Measurements from ENCODE around the gene FAH.
"Not testable (repeated sequence)": the region's sequence is repeated elsewhere in the genome, so short reads cannot be mapped to it uniquely, and the experiment has no call there.

The FAH gene

DNA sequence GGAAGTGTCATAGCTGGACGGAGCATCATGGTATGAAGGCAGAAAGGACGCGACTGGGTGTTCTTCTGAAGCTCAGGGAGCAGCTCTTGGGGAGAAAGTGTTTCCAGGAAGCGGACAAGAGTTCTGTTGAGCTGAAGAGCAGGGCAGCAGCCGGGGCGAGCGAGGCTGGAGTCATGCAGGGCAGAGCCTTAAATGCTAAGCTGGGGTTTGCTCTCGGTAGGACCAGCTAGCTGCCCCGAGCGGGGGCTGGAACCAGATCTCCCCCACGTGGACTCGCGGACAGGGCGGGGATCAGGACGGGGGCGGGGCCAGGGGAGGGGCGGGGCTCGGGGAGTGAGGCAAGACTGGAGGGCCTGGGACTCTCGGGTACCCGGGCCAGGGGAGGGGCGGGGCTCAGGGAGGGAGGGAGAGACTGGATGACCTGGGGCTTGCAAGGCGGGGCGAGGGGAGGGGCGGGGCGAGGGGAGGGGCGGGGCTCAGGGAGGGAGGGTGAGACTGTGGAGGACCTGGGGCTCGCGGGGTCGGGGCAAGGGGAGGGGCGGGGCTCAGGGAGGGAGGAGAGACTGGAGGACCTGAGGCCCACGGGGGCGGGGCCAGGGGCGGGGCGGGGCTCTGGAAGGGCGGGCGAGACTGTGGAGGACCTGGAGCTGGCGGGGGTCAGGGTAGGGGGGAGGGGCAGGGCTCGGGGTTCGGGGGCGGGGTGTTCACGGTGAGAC lies 461 bp upstream of the FAH start:
- peak; percentile 15 for DNase-seq

DNA sequence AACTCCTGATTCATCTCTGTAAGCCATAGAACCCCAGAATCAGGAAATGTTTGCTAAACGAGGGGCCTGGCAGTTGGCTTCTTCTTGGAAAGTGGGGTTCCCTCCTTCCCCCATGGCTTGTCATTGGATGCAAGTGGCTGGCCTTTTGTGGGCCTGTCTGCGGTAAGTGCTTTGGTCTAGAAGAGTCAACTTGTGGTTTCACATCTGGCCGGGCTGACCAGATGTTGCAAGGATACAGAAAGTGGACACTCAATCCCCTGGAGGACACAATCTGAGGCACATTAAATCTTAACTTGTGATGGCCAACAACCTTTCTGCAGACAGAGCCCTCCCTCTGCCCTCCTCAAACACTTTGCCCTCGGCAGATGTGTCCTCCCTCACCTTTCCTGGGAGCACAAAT lies 1.1 kb downstream of the FAH start:
- no peak for DNase-seq

DNA sequence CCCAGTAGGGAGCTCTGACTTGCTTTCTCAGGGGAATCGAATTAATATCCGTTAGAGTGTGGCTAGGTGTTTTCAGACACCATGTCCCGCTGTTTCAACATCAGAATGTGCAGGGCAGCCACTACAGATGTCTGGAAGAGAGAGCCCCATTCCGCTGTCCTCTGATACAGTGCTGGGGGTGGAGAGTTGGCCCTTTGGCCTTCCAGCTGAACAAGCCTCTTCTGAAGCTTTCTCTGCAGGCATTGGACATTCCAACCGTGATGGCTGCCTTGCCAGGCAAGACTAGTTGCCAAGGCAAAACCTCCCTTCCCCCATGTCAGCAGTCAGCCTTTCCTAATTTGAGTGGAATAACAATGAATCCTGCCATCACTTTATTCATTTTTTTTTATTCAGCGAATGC lies 1.5 kb downstream of the FAH start:
- no peak for DNase-seq

DNA sequence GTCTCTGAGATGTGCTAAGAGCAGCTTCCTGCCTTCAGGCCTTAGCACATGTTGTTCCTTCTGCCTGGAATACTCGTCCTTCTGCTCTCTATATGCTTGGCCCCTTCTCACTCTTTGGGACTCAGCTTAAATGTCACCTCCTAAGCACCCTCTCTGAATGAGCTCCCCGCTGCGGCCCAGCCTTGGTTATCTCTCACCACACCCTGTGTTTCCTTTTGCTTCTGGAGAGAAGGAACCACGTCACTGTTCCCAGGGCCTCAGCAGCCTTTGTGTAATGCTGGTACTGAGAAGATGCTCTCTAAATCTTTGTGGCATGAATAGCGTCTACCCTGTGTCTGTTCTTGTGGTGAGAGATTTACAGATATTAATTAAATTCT lies 2.2 kb downstream of the FAH start:
- no peak for DNase-seq

DNA sequence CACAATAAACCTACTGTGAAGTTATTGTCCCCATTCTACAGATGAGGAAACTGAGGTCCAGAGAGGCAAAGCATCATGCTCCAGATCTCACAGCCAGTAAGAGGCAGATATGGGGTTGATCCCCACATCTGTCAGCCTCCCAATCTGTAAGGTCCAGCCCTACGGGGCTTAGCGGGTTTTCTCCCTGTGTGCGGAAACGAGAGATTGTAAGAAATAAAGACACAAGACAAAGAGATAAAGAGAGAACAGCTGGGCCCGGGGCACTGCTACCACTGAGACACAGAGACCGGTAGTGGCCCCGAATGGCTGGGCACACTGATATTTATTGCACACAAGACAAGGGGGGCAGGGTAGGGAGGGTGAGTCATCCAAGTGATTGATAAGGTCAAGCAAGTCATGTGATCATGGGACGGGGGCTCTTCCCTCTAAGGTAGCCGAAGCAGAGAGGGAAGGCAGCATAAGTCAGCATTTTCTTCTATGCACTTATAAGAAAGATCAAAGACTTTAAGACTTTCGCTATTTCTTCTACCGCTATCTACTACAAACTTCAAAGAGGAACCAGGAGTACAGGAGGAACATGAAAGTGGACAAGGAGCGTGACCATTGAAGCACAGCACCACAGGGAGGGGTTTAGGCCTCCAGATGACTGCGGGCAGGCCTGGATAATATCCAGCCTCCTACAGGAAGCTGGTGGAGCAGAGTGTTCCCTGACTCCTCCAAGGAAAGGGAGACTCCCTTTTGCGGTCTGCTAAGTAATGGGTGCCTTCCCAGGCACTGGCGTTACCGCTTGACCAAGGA lies 2.8 kb downstream of the FAH start:
- DNase-seq: not testable (repeated sequence)

DNA sequence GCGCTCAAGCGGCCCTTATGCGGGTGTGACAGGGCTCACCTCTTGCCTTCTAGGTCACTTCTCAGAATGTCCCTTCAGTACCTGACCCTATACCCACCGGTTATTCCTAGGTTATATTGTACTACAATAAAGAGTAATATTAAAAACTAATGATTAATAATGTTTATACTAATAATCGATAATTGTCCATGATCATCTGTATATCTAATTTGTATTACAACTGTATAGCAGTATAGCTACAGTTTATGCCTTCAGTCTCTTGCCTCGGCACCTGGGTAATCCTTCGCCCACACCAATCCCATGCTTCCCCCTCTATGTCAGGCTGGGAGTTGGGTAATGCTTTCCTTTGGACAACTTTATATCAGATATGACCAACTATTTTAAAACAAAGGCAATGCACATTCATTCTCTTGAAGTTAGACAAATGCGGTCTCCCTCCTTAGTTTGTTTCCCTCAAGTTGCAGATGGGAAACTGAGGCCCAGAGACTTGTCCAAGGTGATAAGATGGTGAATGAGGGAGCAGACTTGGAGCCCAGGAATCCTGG lies 3.4 kb downstream of the FAH start:
- DNase-seq: no peak

DNA sequence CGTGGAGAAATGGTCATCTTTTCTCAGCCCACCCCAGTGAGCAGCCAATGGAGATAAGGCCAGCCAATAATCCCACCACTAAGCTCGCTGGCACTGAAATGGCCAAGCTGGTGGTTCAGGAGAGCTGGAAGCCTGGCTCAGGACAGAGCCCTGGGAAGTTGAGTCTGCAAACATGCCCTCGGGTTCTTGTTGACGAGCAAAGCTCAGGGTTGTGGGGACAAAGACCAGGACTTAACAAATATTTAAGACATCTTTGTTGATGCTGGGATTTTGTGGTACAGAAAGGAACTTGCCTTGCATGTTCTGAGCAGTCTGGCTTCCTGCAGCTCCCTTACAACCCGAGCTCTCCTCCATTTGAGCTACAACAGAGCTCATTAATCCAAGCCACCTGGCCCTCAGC lies 4.4 kb downstream of the FAH start:
- no peak for DNase-seq

DNA sequence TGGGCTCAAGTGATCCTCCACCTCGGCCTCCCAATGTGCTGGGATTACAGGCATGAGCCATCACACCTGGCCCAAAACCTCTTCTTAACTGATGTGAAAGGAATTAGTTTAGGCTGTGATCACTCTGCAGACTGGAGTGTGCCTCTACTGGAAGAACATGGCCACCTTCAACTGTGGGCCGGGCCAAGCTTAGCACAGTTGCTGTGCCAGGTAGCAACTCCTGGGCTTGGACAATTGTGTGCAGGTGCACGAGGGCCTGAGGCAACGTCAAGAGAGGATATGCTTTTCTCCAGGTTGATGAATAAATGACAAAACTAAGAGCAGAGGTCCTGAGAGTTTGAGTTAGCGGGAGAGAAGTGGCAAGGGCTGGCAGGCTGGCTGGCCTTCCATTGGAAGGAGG lies 6.5 kb downstream of the FAH start:
- no peak for DNase-seq

DNA sequence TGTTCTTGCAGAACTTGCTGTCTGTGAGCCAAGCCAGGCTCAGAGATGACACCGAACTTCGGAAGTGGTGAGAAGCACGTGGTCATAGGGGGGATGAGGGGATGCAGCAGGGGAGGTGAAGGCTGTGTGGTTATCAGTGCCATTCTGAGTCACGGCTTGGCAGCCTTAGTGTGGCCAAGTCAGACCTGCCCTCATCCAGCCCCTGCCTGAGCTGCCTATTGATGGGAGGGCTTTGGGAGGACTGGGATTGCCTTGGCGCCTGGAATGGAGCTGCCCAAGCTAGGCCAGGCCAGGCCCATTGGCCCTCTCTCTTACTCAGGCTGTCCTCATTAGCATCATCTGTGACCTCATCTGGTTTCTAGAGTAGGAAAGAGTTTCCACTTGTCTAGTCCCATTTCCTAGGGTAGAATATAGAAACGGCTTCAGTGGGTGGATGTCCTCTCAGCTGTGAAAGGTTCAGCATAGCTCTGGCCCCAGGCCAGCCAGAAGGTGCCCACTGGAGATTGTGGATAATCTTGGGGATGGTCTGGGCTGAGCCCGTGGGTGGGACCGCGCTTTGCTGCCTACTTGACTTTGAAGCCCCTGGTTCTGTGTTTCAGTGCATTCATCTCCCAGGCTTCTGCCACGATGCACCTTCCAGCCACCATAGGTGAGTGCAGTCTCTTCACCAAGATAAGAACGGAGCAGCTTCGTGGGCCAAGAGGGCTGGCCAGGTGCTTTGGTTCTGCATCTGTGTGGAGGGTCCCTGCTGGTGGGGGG lies 7.2 kb downstream of the FAH start:
- DNase-seq: no peak

DNA sequence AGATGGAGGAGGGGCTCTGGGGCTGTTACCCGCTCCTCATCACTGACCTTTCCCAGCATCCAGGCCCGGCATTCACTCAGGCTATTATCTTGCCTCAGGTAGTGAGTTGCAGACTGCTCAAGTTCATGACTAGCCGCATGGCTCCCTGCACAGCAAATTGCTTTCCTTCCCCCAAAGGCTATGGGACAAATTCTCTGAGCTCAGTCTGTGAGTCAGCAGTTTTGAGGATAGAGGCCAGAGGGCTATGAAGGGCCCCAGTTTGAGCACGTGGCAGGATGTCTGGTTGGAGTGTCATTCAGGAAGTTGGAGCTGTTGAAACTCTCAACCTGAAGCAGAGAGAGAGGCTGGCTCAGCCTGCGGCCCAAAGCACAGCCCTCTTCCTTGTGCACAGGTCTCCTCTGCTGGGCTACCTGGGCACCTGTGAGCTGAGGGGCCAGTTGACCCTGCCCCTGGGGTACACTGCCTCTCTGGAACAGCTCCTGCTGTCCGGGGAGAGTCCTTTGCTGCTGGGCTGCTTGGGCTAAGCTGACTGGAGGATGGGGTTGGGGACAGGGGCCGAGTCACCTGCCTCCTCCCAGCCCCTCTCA lies 7.9 kb downstream of the FAH start:
- no peak for DNase-seq

DNA sequence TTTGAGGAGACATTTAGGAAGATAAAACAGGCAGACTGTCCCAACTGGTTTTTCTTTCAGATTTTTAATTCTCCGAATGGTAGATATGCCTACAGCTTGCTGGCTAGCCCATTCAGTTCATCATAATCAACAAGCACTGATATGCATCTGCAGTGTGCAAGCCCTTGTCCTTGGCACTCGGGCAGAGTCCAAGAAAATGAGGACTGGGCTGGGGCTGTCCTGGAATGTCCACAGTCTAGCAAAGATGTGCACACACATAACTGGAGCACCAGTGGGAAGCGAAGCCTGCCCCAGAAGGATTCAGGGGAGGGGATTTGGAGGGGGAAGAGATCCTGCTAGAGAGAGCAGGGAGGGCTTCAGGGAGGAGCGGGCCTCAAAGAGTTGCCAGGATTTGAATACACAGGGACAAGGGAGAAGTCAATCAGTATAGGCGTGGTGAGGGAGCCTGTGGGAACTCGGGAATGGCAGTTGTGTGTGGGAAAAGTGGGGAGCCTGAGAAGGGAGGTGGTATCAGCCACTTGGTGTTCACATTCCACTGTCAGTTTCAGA lies 8.7 kb downstream of the FAH start:
- DNase-seq: no peak

DNA sequence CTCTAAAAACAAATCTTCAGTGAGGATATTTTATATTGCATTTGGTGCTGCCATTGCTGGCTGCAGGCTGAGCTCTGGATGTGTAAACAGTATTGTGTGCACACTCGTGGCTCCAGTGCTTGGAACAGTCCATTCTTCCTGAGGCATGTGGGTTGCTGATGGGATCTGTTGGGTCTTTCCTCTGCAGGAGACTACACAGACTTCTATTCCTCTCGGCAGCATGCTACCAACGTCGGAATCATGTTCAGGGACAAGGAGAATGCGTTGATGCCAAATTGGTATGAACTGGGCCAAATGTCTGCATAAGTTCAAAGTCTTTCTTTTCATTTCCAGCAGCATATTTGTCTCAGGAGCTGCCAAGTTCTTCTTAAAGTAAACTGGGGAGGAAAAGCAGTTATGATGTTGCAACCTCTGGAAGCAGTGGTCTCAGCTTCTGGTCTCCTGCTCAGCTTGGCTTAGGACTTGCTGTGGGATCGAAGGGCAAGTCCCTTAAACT lies 9.3 kb downstream of the FAH start:
- no peak for DNase-seq

DNA sequence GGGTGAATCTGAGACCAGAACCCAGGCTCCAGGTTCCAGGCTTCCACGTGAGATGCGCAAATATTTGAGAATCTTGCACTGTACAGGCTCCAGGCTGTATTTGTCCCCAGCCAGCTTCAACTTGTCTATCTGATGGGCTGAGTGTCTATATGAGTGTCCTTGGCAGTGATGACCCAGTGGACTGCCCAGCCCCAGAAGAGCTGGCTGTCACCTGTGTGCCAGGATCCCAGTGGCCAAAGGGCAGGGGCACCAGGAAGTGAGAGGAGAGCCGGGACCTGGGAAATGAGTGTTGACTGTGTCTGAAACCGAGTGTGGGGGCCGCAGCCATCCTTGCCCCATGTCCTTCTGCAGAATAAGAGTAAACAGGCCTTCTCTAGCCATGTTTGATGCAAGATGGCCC lies 10.4 kb downstream of the FAH start:
- DNase-seq: no peak

DNA sequence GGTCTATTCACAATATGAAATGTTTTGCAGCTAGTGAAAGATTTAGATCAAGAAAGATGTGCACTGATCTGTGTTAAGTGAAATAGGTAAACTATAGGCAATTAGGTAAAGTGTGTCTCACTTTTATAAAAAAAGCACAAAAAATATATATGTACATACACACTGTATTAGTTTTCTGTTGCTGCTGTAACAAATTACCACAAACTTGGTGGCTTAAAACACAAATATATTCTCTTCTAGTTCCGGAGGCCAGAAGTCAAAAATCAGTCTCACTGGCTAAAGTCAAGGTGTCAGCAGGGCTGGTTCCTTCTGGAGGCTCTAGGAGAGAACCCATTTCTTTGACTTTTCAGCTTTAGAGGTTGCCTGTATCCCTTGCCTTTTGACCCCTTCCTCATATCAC lies 11.1 kb downstream of the FAH start:
- DNase-seq: no peak

DNA sequence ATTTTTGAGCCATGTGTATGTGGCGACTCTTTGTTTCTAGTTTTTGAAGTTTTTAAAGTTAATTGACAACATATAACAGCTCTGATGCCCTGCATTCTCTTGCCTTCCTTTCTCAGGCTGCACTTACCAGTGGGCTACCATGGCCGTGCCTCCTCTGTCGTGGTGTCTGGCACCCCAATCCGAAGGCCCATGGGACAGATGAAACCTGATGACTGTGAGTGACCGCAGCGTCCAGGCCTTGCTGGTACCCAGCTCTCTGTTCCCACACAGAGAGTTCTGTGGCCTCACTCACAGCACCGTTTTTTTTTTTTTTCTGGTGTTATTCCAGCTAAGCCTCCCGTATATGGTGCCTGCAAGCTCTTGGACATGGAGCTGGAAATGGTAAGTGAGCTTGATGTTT lies 15.1 kb downstream of the FAH start:
- DNase-seq: no peak

DNA sequence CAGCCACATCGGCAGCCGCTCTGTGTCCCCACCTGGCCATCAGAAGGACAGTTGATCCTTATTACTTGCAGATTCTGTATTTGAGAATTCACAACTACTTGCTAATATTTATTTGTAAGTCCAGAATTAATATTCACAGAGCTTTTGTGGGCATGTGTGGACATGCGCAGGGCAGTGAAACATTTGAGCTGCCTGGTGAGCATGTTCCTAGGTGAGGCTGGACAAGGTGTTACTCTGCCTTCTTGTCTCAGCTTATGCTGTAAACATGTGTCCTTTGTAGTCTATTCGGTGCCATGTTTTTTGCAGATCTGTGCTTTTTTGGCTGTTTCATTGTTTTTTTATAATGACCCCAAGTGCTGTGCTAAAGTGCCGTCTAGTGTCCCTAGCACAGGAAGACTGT lies 15.6 kb downstream of the FAH start:
- no peak for DNase-seq

DNA sequence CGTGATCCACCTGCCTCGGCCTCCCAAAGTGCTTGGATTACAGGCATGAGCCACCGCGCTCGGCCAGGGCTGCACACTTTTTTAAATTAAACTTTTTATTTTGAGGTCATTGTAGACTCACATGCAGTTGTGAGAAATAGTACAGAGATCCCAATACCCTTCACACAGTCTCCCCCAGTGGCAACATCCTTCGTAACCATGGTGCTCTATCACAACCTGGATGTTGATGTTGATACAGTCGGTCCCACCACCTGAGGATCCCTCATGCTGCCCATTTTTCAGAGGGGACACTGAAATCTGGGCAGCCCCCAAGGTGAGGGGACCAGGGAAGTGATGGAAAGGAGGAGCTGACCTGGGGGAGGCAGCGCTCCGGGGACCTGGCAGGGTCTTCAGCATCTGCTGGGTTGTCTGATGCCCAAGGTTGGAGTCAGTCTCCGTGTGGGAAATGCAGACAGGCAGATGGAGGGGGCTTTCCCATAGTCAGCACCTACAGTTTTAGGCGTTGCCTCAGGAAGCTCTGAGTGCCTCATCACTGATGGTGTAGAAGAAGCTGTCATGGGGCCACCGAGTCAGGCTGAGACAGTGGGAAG lies 17.1 kb downstream of the FAH start:
- DNase-seq: no peak

DNA sequence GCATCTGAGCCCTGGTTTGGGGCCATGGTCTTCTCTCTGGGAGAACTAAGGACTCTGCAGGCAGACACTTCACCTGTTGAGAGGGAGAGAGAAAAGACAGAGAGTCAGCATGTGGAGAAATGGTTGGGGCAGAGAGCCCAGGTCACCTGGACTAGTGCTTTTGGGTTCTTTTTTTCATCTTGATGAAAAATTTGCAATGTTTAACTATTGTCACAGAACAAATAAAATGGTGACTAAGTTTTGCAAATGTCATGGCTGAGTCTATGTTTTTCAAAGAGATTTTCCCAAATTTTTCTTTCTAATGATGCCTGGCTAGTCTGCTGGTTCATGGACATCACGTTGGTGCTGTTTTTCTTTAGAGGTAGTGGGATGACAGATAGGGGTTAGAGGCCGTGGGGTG lies 17.8 kb downstream of the FAH start:
- no peak for DNase-seq

DNA sequence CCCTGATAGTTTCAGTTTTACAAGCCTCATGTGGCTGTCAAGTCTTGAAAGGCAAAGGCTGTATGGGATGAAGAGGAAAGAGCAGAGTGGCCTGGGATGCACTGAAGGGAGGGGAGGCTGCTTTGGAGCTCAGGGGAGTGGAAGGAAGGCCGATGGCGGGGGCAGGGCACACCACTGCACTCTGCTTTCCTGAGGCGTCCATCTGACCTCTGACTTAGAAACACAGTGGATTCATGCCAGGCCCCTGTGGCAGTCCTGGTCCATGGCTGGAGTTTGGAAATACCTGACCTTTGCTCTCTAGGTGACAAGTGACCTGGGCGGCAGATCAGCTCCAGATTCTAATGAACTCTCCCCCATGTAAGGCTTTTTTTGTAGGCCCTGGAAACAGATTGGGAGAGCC lies 19.0 kb downstream of the FAH start:
- DNase-seq: no peak

DNA sequence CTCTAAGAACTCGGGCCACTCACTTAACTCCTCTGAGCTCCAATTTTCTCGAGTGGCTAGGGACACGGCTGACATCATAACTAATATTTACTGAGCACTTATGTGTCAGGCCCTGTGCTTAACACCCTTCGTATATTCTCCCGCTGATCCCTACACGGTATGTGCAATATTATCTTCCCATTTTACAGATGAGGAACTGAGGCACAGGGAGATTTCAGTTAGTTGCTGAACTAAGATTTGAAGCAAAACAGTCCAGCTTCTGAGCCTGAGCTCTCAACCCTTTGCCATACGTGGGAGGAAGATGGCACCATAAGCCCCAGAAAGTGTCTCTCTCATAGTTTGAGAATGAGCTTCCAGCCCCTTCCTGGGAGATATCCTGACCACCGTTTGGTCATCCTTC lies 19.6 kb downstream of the FAH start:
- DNase-seq: no peak

DNA sequence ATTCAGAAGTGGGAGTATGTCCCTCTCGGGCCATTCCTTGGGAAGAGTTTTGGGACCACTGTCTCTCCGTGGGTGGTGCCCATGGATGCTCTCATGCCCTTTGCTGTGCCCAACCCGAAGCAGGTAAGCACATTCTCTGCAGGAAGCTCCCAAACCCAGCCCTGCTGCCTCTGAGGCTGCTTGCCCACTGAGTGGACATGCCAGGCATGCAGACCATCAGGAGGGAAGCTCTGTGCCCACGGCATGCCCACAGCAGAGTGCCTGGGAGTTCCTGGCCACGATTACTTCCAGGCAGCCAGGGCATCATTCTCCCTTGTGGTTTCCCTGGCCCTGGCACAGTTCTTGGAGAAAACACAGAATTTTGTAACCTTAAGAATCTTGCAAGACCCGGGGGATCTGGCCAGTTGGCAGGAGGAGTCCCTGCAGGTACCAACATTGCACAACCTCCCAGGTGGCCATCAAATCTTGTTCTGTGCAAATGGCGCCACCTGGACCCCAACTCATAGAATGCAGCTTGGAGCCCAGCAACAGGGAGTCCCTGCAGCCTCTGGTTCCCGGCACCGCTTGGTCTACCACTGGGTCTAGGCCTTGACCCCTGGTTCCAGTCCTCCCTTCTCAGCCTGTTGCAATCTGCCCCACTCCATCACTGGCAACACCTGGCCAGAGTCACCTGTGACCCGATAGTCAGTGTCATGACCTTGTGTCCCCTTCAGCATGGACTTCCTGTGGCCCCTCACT lies 20.4 kb downstream of the FAH start:
- peak; percentile 0 for DNase-seq

Measured in NCI-H187 treated with DMSO at 0.1 percent for 48 hours (cell line).